NOMO-1 (cell line): ENCODE data around the gene FAM227B.
"Not testable (repeated sequence)": the region's sequence is repeated elsewhere in the genome, so short reads cannot be mapped to it uniquely, and the experiment has no call there.

Experiments
- DNase-seq, 2 experiments: peaks; one replicate each; lab custom pipeline; 2025; ENCODE audit not compliant: unreplicated experiment in 2 of 2; lab: John Stamatoyannopoulos, UW

Gene FAM227B

DNA sequence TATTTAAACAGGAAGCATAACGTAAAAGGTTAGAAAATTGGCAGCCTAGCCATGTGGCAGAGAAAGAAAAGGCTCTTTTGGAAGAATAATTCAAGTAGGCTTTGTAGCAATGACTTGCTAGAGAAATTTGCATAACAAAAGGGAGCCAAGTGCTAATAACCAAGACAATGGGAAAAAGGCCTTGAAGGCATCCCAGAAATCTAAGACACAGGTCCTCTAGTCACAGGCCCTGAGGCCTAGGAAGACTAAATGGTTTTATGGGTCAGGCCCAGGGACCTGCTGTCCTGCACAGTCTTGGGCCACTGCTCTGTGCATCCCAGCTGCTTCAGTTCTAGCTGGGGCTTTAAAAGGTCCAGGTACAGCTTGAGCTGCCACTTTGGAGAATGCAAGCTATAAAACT is 119.0 kb downstream of the FAM227B start:
- DNase-seq, result no peak

DNA sequence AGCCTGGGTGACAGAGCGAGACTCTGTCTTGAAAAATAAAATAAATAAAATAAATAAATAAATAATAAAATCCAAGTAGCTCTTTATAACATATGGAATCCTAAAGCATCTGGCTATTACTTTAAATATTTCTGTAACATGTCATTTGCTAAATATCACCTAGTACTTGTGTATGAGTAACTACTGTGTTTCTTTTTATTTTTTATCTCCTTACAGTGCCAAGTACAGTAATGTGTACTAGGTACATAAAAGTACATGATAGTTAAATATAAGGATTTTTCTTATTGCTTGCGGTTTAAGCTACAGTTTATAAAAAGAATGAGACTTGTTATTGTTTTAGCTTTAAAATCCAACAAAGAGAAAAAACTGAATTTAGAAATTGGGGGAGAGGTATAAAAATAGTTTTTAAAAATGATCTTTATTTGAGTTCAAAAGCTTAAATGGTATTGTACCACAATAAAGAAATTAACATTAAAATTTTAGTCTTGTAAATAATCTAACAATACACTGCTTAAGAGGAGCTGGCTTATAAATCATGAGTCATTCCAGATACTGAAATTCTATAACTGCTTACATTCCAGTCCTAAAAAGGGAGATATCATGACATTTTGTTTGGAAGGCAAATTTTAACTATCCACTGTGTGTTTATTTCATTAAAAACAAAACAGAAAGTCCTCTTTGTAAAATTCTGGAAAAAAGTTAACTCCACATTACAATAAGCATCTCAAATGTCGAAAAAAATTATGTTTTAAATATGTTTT is 124.4 kb downstream of the FAM227B start:
- no peak for DNase-seq

DNA sequence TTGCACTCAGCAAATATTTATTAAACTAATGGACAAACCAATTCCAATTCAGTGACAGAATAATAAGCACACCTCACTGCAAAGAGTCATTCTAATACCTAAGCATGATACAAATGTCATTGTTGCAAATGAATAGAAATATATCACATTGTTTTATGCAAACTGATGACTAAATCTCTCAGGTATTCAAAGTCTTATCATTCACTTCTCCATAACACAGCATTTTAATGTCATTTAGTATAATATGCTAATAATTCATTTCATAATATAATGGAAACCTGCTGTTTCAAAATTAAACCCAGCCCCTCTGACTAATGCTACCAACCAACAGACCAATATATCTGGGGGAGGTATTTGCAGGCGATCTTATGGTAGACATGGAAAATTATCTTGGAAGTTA is 125.8 kb downstream of the FAM227B start:
- DNase-seq, result no peak

DNA sequence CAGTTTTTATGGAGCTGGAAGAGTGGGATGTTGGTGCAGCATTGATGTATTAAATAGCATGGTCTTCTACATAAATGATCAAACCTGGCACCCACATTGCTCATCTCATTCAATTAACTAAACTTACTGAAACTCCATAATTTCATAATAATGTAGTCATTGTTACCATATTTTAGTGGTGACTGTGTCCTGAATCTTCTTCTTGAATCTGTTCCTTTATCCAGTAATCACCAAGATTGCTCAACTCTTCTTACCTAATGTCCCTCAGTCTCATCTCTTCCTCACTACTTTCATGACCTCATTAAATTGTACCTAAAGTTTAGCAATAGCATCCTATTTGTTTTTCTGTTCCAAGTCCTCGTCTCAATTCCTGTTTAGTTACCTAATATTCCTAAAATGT is 127.8 kb downstream of the FAM227B start:
- DNase-seq, result peak in 1 of 2 experiments; percentile 52

DNA sequence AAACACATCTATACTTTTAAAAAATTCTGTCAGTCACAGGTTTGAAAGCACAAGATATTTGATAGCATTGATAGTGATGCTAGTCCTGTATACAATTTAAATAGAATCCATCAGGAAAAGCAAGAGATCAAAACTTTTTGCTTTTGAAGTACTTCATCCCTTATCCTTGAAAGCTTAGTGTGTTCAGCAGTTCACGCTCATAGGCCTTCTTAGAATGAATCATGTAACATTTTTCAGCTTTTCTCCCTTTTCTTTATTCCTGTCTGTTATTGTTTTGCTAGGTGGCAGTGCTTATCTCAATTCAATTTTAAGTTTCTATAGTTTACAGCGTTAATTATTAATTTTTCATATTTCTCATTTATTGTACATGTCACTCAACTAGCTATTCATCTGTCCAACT is 128.5 kb downstream of the FAM227B start:
- DNase-seq, result no peak

DNA sequence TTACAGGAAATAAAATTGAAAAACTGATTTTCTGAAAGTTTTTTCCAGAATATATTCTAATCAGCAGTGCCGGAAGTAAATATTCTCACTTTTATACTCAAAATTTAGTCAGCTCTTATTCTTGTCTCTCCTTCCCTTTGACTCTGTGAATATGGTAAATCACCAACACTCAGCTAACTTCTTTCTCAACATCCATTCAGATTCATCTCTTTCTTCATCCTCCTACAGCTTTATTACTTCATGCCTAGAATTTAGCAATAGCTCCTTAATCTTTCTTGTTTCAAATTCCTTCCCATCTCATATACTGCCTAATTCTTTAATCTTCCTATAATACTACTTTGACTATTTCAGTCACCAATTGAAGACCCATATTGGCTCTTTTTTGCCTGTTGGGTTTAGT is 129.7 kb downstream of the FAM227B start:
- DNase-seq, result peak in 1 of 2 experiments; percentile 7

DNA sequence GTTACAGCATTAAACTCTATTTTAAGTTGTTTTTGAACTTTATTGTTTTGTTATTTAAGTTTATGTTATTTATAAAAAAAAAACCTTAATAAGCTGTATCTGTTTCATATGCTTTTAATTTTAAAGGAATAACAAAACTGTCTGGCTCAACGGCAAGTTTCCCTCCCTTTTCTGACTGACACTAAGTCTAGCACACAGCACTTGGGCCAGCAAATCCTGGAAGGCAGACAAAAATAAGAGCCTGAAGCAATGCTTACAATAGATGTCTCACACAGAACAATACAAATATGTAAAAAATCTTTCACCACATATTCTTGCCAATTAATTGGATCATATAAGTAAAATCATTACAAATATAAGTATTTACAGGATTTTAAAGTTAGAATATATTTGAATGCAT is 135.2 kb downstream of the FAM227B start:
- DNase-seq, result not testable (repeated sequence)

DNA sequence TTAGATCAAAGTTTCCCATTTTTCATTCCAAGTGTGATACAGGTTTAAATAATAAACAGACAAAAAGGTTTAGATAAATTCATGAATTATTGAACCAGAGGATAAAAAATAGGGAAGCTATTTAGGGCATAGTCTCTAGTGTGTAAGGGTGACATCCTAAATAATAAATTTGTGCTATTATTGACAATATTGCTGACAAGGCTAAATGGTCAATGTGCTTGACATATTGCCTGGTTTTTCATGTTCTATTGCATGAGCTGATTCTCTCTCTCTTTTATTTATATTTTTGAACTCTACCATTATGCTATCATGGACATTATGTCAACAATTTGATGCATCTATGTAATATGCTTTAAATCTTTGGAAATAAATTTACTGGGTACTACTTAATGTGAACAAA is 141.6 kb downstream of the FAM227B start:
- not testable (repeated sequence) for DNase-seq

DNA sequence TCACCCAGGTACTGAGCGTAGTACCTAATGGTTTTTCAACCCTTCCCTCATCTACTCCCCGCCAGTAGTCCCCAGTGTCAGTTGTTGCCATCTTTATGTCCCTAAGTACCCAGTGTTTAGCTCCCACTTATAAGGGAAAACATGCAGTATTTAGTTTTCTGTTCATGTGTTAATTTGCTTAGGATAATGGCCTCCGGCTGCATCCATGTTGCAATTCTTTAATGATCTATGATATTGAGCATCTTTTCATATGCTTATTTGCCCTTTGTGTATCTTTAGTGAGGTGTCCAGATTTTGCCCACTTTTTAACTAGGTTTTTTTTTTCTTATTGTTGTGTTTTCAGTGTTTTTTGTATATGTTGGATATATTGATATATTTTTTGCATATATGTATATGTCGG is 142.6 kb downstream of the FAM227B start:
- not testable (repeated sequence) for DNase-seq

DNA sequence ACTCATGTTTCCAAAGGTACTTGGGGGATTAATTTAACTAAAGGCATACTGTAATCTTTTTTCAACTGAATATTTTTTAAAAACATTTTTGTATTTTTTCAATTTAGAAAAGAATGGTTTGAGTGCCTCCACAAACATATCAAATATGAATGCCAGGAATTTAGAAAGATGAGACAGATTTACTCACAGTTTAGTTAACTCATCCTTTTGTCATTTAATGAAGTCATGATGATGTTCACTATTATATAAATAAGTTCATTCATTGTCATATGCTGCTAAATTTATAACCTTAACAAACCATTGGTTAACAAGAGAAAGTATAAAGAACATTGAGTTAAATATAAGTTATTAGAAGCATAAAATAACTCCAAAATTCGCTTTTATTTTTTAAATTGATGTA is 147.6 kb downstream of the FAM227B start:
- no peak for DNase-seq

DNA sequence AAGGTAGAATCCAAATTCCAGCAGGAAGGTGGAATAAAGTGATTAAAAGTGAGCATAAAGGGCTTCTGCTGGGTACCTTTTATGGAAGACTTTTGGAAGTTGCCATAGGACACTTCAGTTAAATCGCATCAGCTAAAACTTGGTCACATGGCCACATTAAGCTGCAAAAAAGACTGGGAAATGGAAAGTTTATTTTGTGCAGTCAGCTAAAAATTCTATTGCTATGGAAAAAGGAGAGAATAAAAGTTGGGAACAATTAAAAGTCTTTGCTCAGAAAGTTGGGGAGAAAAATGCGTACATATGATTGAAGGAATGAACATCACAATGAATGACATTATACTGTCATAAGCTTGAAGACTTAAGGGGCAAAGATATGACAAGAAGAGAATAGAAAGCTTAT is 148.3 kb downstream of the FAM227B start:
- DNase-seq, result no peak

DNA sequence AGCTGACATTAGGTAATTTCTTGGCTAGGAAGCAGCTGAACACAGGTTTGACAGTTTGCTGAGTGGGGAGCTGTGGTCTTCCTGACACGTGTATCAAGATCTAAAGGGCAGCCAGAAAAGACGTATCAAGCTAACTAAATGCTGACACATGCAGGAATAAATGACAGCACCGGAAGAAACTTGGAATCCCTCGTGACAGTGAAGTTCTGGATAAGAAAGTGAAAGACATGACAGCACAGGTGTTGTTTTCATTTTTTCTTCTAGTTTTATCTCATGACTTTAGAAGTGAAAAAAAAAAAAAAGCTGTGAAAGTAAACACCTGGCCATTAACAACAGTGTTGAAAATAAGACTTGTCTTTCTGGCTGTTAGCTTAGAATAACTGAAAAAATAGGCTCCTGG is 148.9 kb downstream of the FAM227B start:
- DNase-seq, result no peak

DNA sequence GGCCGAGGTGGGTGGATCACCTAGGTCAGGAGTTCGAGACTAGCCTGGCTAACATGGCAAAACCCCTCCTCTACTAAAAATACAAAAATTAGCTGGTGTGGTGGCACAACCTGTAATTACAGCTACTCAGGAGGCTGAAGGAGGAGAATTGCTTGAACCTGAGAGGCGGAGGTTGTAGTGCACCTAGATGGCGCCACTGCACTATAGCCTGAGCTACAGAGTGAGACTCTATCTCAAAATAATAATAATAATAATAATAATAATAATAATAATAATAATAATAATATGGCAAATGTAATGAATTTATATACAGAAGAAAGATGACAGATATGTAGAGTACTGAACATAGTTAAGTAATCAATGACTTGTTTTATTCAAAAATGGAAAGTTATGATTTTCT is 149.4 kb downstream of the FAM227B start:
- DNase-seq, result not testable (repeated sequence)

DNA sequence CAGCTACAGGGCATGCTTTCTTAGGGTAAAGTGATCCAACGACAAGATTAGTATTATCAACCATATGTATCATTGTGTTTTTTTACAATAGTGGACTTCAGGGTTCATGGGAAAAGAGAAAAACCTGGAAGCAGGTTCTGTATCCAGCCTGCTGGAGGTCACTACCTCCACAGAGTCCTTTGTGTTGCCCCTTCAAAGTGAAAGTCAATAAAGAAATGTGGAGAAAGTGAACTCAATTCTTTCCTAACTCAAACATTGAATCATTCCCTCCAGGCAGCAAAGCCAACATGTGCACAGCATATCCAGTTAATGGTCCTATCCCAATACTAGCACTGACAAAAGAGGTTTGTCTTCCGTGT is 152.2 kb downstream of the FAM227B start:
- no peak for DNase-seq

DNA sequence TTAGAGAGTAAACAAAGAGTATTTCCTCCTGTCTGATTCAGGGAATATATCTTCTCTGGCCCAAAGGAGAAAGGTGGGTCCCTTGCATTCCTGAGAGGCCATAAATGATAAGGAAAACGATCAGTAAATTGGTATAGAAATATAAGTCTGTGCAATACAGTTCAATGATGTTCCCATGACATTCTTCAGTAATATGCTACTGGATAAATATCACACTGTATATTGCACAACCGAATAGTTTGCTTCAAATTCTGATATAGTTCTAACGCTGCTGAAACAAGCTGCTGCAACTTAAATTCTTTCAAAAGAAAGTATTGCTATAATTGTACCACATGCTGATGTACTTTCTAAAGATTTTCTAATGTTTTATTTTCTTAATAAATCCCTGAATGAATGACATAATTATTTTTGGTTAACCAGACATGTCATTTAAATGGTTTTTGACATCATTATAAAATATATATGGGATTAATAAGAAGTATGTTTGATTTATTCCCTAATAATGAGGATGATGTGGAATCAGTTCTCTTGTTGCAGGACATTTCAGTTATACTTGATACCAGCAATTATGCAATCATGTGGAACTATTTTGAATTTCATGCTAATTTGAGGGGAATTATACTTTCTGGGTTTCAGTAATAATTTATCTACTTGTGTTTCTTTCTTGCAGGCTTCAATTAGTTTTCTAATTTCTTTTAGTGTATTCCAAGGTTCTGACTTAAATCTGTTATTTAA is 152.7 kb downstream of the FAM227B start:
- no peak for DNase-seq

DNA sequence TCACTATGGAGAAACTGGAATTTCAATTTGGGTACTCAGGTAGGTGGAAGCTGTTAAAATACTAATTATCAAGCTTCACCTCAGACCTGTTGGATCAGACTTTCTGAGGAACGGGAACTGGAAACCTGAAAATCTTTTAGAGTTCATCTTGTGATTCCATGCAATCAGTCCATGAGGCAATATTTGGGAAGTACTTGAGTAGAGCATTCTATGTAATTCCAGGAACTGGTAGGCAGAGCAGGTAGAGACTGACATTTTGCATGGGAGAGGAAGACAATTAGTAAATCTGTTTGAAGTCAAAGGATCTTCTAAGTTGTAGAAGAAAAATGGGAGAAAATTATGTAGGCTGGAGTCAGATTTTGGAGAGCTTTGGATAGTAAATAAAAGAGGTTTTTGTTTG is 154.5 kb downstream of the FAM227B start:
- no peak for DNase-seq

DNA sequence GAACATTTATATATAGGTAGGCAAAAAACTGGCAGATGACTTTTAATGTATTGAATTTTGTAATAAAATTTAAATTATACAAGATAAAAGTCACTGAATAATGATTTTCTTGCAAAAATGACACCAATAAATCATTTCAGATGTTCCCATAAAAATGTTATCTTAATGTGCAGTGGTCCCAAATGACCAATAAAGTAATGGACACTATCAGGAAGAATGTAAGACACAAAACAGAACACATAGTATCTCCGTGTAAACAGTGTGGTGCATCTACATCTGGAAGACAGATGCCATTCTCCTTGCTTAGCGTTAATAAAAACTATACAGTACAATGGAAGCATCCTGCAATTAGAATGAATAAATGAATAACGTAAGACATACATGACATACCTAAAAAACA is 156.1 kb downstream of the FAM227B start:
- no peak for DNase-seq

DNA sequence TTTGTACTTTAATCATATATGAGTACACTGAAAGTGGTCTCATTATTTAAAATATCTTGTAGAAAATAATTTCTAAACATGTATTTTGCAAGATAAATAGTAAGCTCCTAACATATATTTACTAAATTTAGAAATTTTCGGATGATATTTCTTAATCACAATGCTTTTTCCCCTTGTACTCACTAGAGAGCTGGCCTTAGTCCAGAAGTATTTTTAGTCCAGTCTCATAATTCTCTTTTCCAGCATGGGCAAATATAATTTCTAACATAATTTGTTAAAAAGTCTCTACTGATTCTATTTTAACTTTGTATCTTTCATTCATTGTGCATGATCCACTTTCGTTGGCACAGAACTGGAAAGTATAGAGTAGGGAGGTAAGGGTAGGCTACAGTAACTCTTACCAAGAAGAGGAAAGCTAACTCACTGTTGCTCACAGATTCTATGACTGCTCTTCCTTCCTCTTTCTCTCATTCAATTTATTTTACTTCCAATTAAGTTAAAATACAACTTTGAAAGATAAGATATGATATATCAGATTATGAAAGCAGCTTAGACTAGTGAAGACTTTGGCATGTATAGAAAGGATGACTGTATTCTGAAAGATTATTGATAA is 158.3 kb downstream of the FAM227B start:
- peak in 1 of 2 experiments; percentile 72 for DNase-seq

DNA sequence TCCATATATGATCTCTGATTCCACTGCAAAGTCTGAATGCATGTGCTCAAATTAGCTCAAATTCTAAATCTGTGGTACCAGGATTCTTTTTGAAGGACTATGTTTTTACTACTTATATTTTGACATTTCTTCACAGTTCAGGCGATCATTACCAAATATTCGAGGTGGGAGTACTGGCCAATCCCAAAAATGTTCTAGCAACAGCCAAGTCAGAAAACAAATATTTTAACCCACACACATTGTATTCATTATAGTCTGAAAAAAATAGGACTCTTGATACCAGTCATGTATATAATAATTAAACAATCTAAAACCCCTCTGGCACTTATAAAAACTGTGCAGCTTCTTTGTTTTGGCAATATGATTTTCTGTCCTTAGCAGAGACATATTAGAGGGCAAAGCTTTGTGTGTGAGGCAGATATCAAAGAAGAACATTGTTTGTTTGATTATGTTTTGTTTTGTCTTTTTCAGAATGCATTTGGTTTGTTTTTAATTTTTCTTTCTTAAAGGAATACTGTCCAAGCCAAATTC is 160.1 kb downstream of the FAM227B start:
- DNase-seq, result no peak

DNA sequence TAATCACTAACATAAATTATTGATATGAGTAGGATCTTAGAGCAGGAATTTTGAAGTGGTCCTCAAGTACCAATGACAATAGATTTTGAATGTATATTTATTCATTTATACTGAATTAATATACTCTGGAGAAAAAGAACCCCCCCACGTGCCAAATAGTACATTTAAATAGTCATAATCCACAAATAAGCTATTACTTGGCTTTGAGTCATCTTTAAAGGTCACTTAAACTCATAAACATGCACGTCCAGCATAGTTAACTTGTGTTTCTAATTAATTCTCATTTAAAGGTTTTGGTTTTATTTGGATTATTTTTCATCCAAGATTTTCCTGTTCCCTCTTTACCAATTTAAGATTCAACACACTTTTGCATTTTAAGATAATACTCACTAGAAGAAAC is 162.5 kb downstream of the FAM227B start:
- no peak for DNase-seq

DNA sequence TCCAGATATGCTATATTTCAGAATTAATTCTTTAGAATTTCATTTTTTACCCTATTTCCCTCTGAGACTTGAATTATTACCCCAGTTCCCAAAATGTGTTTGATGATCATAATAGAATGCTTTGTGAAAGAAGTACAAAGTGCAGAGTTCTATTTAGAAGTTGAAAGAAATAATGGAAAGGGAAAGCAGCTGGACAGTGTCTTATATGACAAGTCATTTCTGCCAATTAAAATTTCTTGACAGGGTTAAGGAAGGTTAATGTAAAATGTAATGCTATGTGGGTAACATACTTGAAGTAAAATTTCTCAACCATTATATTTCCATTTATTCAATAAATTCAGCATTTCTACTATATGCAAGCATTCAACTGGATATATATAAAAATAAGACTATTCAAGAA is 164.5 kb downstream of the FAM227B start:
- no peak for DNase-seq

DNA sequence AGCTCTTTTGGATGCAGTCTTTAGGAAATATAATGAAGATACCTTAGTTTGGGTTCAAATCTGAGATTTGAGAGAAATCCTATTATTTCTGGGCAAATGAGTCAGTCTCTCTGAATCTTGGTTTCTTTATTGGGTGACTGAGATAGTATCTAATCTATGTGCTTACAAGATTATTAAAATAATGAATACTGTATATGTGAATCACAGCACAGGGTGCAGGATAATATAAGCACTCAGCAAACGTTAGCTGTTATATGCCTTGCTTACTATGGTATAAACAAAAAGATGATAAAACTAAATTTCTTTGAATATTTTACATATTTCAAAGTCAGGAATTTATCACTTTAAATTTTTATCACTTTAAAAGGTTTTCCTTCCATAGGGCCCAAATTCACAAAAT is 168.0 kb downstream of the FAM227B start:
- no peak for DNase-seq
